GM12878 (cell line): ENCODE results near the gene PDGFA. TPM values are rescaled to one million over a fixed set of nuclear protein-coding genes. Genes with fewer than 3 reads are reported as not detected.

Experiments used
- ATAC-seq: fragments of 200-7000 bp; cut with Tn5 transposase; 3 replicates; pipeline ENCODE4 v1.9.1; 2020; ENCODE audit warnings: mild to moderate bottlenecking, moderate library complexity
- BruUV-seq: library from RNA; stranded (reverse); fragments of 400-500 nt; replicated peaks from 2 replicates; lab custom pipeline; 2021; lab: Mats Ljungman, UMichigan
- CTCF ChIA-PET: fragments of 300-600 bp; sonication (Branson Sonifier 250); formaldehyde crosslinking; extraction: SDS; loops from one replicate; lab custom pipeline; 2021; ENCODE audit warnings: inconsistent platforms; lab: Yijun Ruan, JAX
- POLR2A ChIA-PET: fragments of 350-600 bp; formaldehyde crosslinking; extraction: SDS; loops from one replicate; lab custom pipeline; 2021; ENCODE audit warnings: inconsistent platforms; lab: Charles Lee
- RAD21 ChIA-PET: fragments of 300-600 bp; sonication (Branson Sonifier 250); formaldehyde crosslinking; loops from one replicate; lab custom pipeline; 2023; ENCODE audit warnings: antibody characterized with exemption; ENCODE audit not compliant: unreplicated experiment; lab: Charles Lee
- SMC1A ChIA-PET: fragments of 300-600 bp; sonication (Branson Sonifier 250); formaldehyde crosslinking; loops from one replicate; lab custom pipeline; 2023; ENCODE audit not compliant: unreplicated experiment, uncharacterized antibody; lab: Charles Lee
- DNase-seq: peaks from one replicate; pipeline ENCODE4 v3.0.0-alpha.2; 2011; ENCODE audit warnings: low read depth, low spot score
- FAIRE-seq: peaks from 3 replicates; lab custom pipeline; 2011; peaks lifted over from hg19 to GRCh38; lab: Jason Lieb, UNC
- H2AFZ ChIP-seq: 2 replicates; pipeline ENCODE4 v1.6.0; 2011; ENCODE audit warnings: low read depth, low read length, control low read depth; ENCODE audit not compliant: control insufficient read depth
- H3K27ac ChIP-seq: 2 replicates; pipeline ENCODE4 v1.5.1; 2011; ENCODE audit warnings: control low read depth; ENCODE audit not compliant: control insufficient read depth, insufficient read depth
- H3K27me3 ChIP-seq, 2 experiments: replicated peaks in 1 of 2; 2 replicates each; pipeline versions ENCODE4 v1.6.0 to v1.6.1; 2011; ENCODE audit warnings: low read length in 1 of 2; ENCODE audit not compliant: control insufficient read depth in 2 of 2, insufficient read depth in 2 of 2
- H3K36me3 ChIP-seq, 2 experiments: 2 replicates each; pipeline ENCODE4 v1.5.1; 2011; ENCODE audit warnings: low read length in 1 of 2; ENCODE audit not compliant: control insufficient read depth in 2 of 2, insufficient read depth in 2 of 2
- H3K4me1 ChIP-seq: 2 replicates; pipeline ENCODE4 v1.6.1; 2011; ENCODE audit warnings: mild to moderate bottlenecking, low read length, moderate library complexity, mixed read lengths; ENCODE audit not compliant: control insufficient read depth, insufficient read depth
- H3K4me2 ChIP-seq: 2 replicates; pipeline ENCODE4 v1.6.0; 2011; ENCODE audit warnings: control low read depth; ENCODE audit not compliant: control insufficient read depth, insufficient read depth
- H3K4me3 ChIP-seq: fragments of 200-600 bp; sonication (generic); 2 replicates; pipeline ENCODE4 v1.5.1; 2016
- H3K79me2 ChIP-seq: 2 replicates; pipeline ENCODE4 v1.6.0; 2011; ENCODE audit warnings: low read length; ENCODE audit not compliant: control insufficient read depth, insufficient read depth
- H3K9ac ChIP-seq: 2 replicates; pipeline ENCODE4 v1.8.0; 2011; ENCODE audit warnings: low read length, control low read depth, mixed read lengths; ENCODE audit not compliant: control insufficient read depth, insufficient read depth
- H3K9me3 ChIP-seq: replicated peaks from 3 replicates; pipeline ENCODE4 v1.5.1; 2011; ENCODE audit warnings: mild to moderate bottlenecking, low read length; ENCODE audit not compliant: control insufficient read depth, insufficient read depth
- H4K20me1 ChIP-seq: 2 replicates; pipeline ENCODE4 v1.6.0; 2011; ENCODE audit not compliant: control insufficient read depth, insufficient read depth
- BHLHE40 ChIP-seq, 2 experiments: fragments of 450-650 bp in 1 of 2; IDR thresholded peaks; 2 replicates each; pipeline ENCODE4 v1.6.1; 2011 to 2017; ENCODE audit warnings: low read depth in 2 of 2, borderline replicate concordance in 1 of 2, improper control_type of control experiment in 1 of 2, low read length in 1 of 2, mild to moderate bottlenecking in 1 of 2
- CHD1 ChIP-seq: IDR thresholded peaks from 2 replicates; pipeline ENCODE4 v1.6.1; 2012; ENCODE audit warnings: low read depth, low read length, improper control_type of control experiment
- CHD2 ChIP-seq: IDR thresholded peaks from 2 replicates; pipeline ENCODE4 v1.6.1; 2011; ENCODE audit warnings: low read depth, low read length, improper control_type of control experiment, borderline replicate concordance
- FOXK2 ChIP-seq: fragments of 450-650 bp; IDR thresholded peaks from 2 replicates; pipeline ENCODE4 v1.6.1; 2017; ENCODE audit warnings: mild to moderate bottlenecking, moderate library complexity
- HDAC2 ChIP-seq: fragments of 200-600 bp; sonication (generic); IDR thresholded peaks from 2 replicates; pipeline ENCODE4 v1.6.1; 2017
- JUNB ChIP-seq: IDR thresholded peaks from 2 replicates; pipeline ENCODE4 v1.6.1; 2016; ENCODE audit warnings: antibody characterized with exemption, mild to moderate bottlenecking
- MTA2 ChIP-seq: fragments of 450-650 bp; IDR thresholded peaks from 2 replicates; pipeline ENCODE4 v1.6.1; 2016; ENCODE audit warnings: low read depth, mild to moderate bottlenecking, moderate library complexity
- MTA3 ChIP-seq: IDR thresholded peaks from 2 replicates; pipeline ENCODE4 v1.6.1; 2012; ENCODE audit warnings: low read length, inconsistent platforms, borderline replicate concordance
- NFYA ChIP-seq: IDR thresholded peaks from 2 replicates; pipeline ENCODE4 v1.6.1; 2011; ENCODE audit warnings: low read depth, mild to moderate bottlenecking, low read length, improper control_type of control experiment, borderline replicate concordance
- PAX5 ChIP-seq: IDR thresholded peaks from 2 replicates; pipeline ENCODE4 v1.6.1; 2011; ENCODE audit warnings: low read depth, low read length, borderline replicate concordance
- PML ChIP-seq: IDR thresholded peaks from 2 replicates; pipeline ENCODE4 v1.6.1; 2012; ENCODE audit warnings: low read length, inconsistent platforms
- POLR2AphosphoS2 ChIP-seq: IDR thresholded peaks from 2 replicates; pipeline ENCODE4 v1.6.1; 2011; ENCODE audit warnings: low read depth, mild to moderate bottlenecking, low read length, improper control_type of control experiment, moderate library complexity
- POLR2AphosphoS5 ChIP-seq: IDR thresholded peaks from 2 replicates; pipeline ENCODE4 v1.6.1; 2011; ENCODE audit warnings: mild to moderate bottlenecking, low read length, inconsistent platforms
- RAD51 ChIP-seq: fragments of 450-650 bp; IDR thresholded peaks from 2 replicates; pipeline ENCODE4 v1.6.1; 2016; ENCODE audit warnings: moderate library complexity, mild to moderate bottlenecking, inconsistent platforms
- TCF3 ChIP-seq: IDR thresholded peaks from 2 replicates; pipeline ENCODE4 v1.6.1; 2012; ENCODE audit warnings: low read depth, mild to moderate bottlenecking, low read length, borderline replicate concordance; ENCODE audit not compliant: insufficient read depth
- WRNIP1 ChIP-seq: IDR thresholded peaks from 2 replicates; pipeline ENCODE4 v1.6.1; 2011; ENCODE audit warnings: low read depth, low read length, improper control_type of control experiment, borderline replicate concordance
- ZNF384 ChIP-seq: IDR thresholded peaks from 2 replicates; pipeline ENCODE4 v1.6.1; 2012; ENCODE audit warnings: low read depth, mild to moderate bottlenecking, low read length, improper control_type of control experiment, borderline replicate concordance
- ZNF622 ChIP-seq: fragments of 450-650 bp; IDR thresholded peaks from 2 replicates; pipeline ENCODE4 v1.6.1; 2017; ENCODE audit warnings: mild to moderate bottlenecking, inconsistent platforms
- WGBS: methylation state at CpG from one replicate; pipeline ENCODE4 v1.1.6; 2016; ENCODE audit warnings: low lambda C conversion rate; ENCODE audit not compliant: insufficient replicate concordance, insufficient coverage; ENCODE audit errors: missing lambda C conversion rate; 5-methylcytosine and 5-hydroxymethylcytosine counted together
- in situ Hi-C: fragments of 300-500 bp; cut with MboI; formaldehyde crosslinking; loops from 9 replicates; pipeline ENCODE4 v1.14.3; 2018; ENCODE audit warnings: mixed read lengths
- intact Hi-C: fragments of 100-400 bp; cut with micrococcal nuclease; formaldehyde crosslinking; loops from one replicate; pipeline ENCODE4 v1.14.2; 2022; ENCODE audit not compliant: unreplicated experiment
- polyA plus RNA-seq, 11 experiments: library from polyadenylated mRNA; depleted of rRNA in 4 of 11; unstranded in 6 of 11; stranded (reverse) in 5 of 11; fragments of >200 nt; fragmentation: Nextera tagmentation in 4 of 11; fragmentation: Illumina TruSeq in 1 of 11; extraction: Ambion mirVana in 4 of 11; extraction: Trizol in 1 of 11; gene quantifications; 1 replicate in 1 of 11; 2 replicates in 10 of 11; pipeline versions ENCODE4 v1.2.1 to v1.2.3, GENCODE V29; 2011 to 2016; ENCODE audit warnings: inconsistent platforms in 2 of 11, missing spikeins in 2 of 11, low read depth in 1 of 11
- total RNA-seq, 4 experiments: library from RNA; depleted of rRNA in 3 of 4; stranded (reverse); fragments of >200 nt in 3 of 4; fragmentation: Illumina TruSeq in 1 of 4; extraction: Trizol in 1 of 4; gene quantifications; 2 replicates each; pipeline versions ENCODE4 v1.2.1 to v1.2.3, GENCODE V29; 2013 to 2021
- TF ChIP-seq, protein P1 (sequence below): fragments of 450-650 bp; IDR thresholded peaks from 2 replicates; pipeline ENCODE4 v1.6.1; 2016; ENCODE audit warnings: mild to moderate bottlenecking
- TF ChIP-seq, protein P2 (sequence below): fragments of 450-650 bp; IDR thresholded peaks from 2 replicates; pipeline ENCODE4 v1.6.1; 2017; ENCODE audit warnings: borderline replicate concordance

Gene PDGFA
- total and polyA plus RNA-seq, 10 of the 15 experiments (the other 5 are each of a cell fraction or from before 2014, with no cell fraction given) = 2.5 to 10.0 (median 5.6) TPM

DNA sequence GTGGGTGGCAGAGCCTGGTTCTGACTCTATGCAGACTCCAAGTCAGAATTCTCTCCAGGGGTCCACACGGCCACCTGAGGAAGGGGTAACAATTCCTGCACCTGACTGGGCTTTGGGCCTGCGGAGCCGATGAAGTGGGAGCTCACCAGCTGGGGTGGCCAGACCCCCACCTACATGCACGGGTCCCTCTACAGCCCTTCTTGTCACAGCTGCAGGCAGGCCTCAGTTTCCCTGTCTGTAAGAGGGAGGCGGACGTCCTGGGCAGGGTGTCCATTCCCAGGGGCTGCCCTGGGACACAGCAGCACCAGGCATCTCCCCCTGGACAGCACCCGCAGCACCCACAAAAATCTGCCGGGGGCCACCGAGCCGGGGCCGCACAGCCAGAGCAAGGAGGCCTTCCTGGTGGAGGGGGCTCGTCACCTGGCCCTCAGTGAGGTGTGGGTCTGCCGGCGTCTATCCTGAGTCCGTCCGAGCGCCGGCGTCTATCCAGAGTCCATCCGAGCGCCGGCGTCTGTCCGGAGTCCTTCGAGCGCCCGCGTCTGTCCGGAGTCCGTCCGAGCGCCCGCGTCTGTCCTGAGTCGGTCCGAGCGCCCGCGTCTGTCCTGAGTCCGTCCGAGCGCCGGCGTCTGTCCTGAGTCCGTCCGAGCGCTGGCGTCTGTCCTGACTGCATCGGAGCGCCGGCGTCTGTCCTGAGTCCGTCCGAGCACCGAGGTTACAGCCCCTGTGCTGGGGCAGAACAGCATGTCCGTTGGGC lies 65.1 kb downstream of the PDGFA start:
- no peaks in the 10 kb centered on the region for H4K20me1 ChIP-seq
- WGBS = 92% methylated on average over 50 of the region's 56 CpGs
- H3K9ac ChIP-seq = no peak overlapping the region
- ChIA-PET CTCF (no interaction called here), POLR2A (no interaction called here), RAD21 (no interaction called here), SMC1A (interaction anchor here (0.6 kb wide), 1 partner anchor 139 kb away, joined by 3 read pairs; no protein-coding TSS in a partner anchor)
- ATAC-seq (no peak), DNase-seq (no peak), FAIRE-seq (no peak)
- H2AFZ ChIP-seq = no peak overlapping the region
- H3K4me2 ChIP-seq = no peak overlapping the region
- intact Hi-C loops (no loop called here), in situ Hi-C loops (no loop called here)
- H3K4me3 ChIP-seq = no peak overlapping the region
- H3K79me2 ChIP-seq = no peaks in the 10 kb centered on the region
- peaks cover 10% of the 10 kb centered on the region; the same call in 1 of the 2 replicates for H3K4me1 ChIP-seq
- TF ChIP-seq JUNB (no peak), ZNF384 (no peak), BHLHE40 (IDR thresholded peaks at IDR 0.05; ENCODE audit: borderline replicate concordance in 1 of 2, low read depth in 2 of 2, low read length in 1 of 2) (no peak), ZNF622 (no peak), POLR2AphosphoS5 (no peak), NFYA (no peak), FOXK2 (no peak), CHD2 (no peak), TCF3 (no peak), MTA3 (no peak), WRNIP1 (no peak), CHD1 (no peak), POLR2AphosphoS2 (no peak), RAD51 (no peak), PML (no peak), MTA2 (no peak), HDAC2 (no peak), PAX5 (no peak)
- TF ChIP-seq, protein P1, sequence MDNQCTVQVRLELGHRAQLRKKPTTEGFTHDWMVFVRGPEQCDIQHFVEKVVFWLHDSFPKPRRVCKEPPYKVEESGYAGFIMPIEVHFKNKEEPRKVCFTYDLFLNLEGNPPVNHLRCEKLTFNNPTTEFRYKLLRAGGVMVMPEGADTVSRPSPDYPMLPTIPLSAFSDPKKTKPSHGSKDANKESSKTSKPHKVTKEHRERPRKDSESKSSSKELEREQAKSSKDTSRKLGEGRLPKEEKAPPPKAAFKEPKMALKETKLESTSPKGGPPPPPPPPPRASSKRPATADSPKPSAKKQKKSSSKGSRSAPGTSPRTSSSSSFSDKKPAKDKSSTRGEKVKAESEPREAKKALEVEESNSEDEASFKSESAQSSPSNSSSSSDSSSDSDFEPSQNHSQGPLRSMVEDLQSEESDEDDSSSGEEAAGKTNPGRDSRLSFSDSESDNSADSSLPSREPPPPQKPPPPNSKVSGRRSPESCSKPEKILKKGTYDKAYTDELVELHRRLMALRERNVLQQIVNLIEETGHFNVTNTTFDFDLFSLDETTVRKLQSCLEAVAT = no peak
- TF ChIP-seq, protein P2, sequence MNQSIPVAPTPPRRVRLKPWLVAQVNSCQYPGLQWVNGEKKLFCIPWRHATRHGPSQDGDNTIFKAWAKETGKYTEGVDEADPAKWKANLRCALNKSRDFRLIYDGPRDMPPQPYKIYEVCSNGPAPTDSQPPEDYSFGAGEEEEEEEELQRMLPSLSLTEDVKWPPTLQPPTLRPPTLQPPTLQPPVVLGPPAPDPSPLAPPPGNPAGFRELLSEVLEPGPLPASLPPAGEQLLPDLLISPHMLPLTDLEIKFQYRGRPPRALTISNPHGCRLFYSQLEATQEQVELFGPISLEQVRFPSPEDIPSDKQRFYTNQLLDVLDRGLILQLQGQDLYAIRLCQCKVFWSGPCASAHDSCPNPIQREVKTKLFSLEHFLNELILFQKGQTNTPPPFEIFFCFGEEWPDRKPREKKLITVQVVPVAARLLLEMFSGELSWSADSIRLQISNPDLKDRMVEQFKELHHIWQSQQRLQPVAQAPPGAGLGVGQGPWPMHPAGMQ = no peak
- no TSS peak for BruUV-seq
- no peaks in the 10 kb centered on the region for H3K27me3 ChIP-seq
- H3K36me3 ChIP-seq = no peaks in the 10 kb centered on the region
- H3K27ac ChIP-seq = no peak overlapping the region
- no peaks in the 10 kb centered on the region; the same call in 2 of the 3 replicates for H3K9me3 ChIP-seq
